ENCODE results near the gene DCD. TPM values are rescaled to one million over a fixed set of nuclear protein-coding genes. Genes with fewer than 3 reads are reported as not detected.
A peak's percentile ranks its signal among the peaks of the same experiment; 100 is the strongest.

The DCD gene
- total RNA-seq, 1 donor from 2014 or later = not detected

GRCh38 chr12:54601841-54602240 lies 46.3 kb downstream of the DCD start:
- Mint-ChIP-seq H3K4me1 (no peaks in the 10 kb centered on the region), H3K27me3 (ENCODE audit: low read depth) (peaks cover 22% of the 10 kb centered on the region), H3K9me3 (peaks cover 5% of the 10 kb centered on the region), H3K4me3 (no peak overlapping the region), H3K36me3 (no peaks in the 10 kb centered on the region), H3K27ac (no peak overlapping the region)
- no peak for TF ChIP-seq CTCF (IDR thresholded peaks at IDR 0.05; ENCODE audit: unreplicated experiment)
- no peak for DNase-seq (ENCODE audit: low spot score in 2 of 2, unreplicated experiment in 2 of 2)

GRCh38 chr12:54598970-54599369 lies 49.2 kb downstream of the DCD start:
- Mint-ChIP-seq H3K9me3 (peaks cover 5% of the 10 kb centered on the region), H3K27me3 (ENCODE audit: low read depth) (peaks cover 31% of the 10 kb centered on the region), H3K4me1 (peaks cover 2% of the 10 kb centered on the region), H3K27ac (no peak overlapping the region), H3K36me3 (no peaks in the 10 kb centered on the region), H3K4me3 (no peak overlapping the region)
- DNase-seq (ENCODE audit: low spot score in 2 of 2, unreplicated experiment in 2 of 2) = no peak
- TF ChIP-seq CTCF (IDR thresholded peaks at IDR 0.05; ENCODE audit: unreplicated experiment) = no peak

- H3K9me3 Mint-ChIP-seq = no peaks in the 10 kb centered on the region
- no peak overlapping the region for H3K27ac Mint-ChIP-seq
- DNase-seq (ENCODE audit: low spot score in 2 of 2, unreplicated experiment in 2 of 2) = peak in 1 of 2 experiments; percentile 77
- no peak overlapping the region for H3K4me3 Mint-ChIP-seq
- H3K27me3 Mint-ChIP-seq (ENCODE audit: low read depth) = peaks cover 41% of the 10 kb centered on the region
- TF ChIP-seq CTCF (IDR thresholded peaks at IDR 0.05; ENCODE audit: unreplicated experiment) = peak; percentile 75
- peaks cover 2% of the 10 kb centered on the region for H3K4me1 Mint-ChIP-seq
- H3K36me3 Mint-ChIP-seq = no peaks in the 10 kb centered on the region
These were observed 51.6 kb downstream of the DCD start for GRCh38 chr12:54596526-54596946.

- Mint-ChIP-seq H3K27ac (no peak overlapping the region), H3K4me3 (no peak overlapping the region), H3K27me3 (ENCODE audit: low read depth) (peaks cover 46% of the 10 kb centered on the region), H3K36me3 (no peaks in the 10 kb centered on the region), H3K4me1 (peaks cover 2% of the 10 kb centered on the region), H3K9me3 (no peaks in the 10 kb centered on the region)
- no peak for DNase-seq (ENCODE audit: low spot score in 2 of 2, unreplicated experiment in 2 of 2)
- no peak for TF ChIP-seq CTCF (IDR thresholded peaks at IDR 0.05; ENCODE audit: unreplicated experiment)
These were observed 52.7 kb downstream of the DCD start for GRCh38 chr12:54595471-54595870.

Other genes starting within 250 kb of the DCD start
- 60.7 to 71.9 TPM (median 65.3 TPM) in 3 replicates for gene ITGA5, start 229.1 kb downstream of the DCD start, total RNA-seq
- not detected in 3 replicates for gene GTSF1, start 174.8 kb downstream of the DCD start, total RNA-seq
- gene NCKAP1L, start 150.6 kb downstream of the DCD start, total RNA-seq = 0.02 to 0.16 TPM (median 0.04 TPM) in 3 replicates
- gene PDE1B, start 98.8 kb downstream of the DCD start, total RNA-seq = 0.70 to 0.89 TPM (median 0.78 TPM) in 3 replicates
- gene PPP1R1A, start 59.7 kb downstream of the DCD start, total RNA-seq = 0.54 to 1.0 TPM (median 0.76 TPM) in 3 replicates
- gene LACRT, start 13.5 kb downstream of the DCD start, total RNA-seq = not detected in 3 replicates
- gene MUCL1, start 206.2 kb upstream of the DCD start, total RNA-seq = not detected in 3 replicates

Data from mesothelial cell of epicardium (in vitro differentiated cells).